IPS-15b (cell line): ENCODE measurements around the gene DRAP1.
"Not testable (repeated sequence)": the region's sequence is repeated elsewhere in the genome, so short reads cannot be mapped to it uniquely, and the experiment has no call there.

Source experiments
- H3K27me3 ChIP-seq: one replicate; pipeline ENCODE4 v1.6.1; 2013; ENCODE audit warnings: low read length; ENCODE audit not compliant: control insufficient read depth, insufficient read depth
- H3K36me3 ChIP-seq: one replicate; pipeline ENCODE4 v1.6.1; 2013; ENCODE audit warnings: low read length; ENCODE audit not compliant: control insufficient read depth, insufficient read depth
- H3K4me1 ChIP-seq: one replicate; pipeline ENCODE4 v1.6.1; 2013; ENCODE audit warnings: mild to moderate bottlenecking, low read length; ENCODE audit not compliant: control insufficient read depth, insufficient read depth
- H3K4me3 ChIP-seq: one replicate; pipeline ENCODE4 v1.5.1; 2013; ENCODE audit warnings: low read depth, low read length
- H3K9ac ChIP-seq: one replicate; pipeline ENCODE4 v1.6.1; 2013; ENCODE audit warnings: low read depth, mild to moderate bottlenecking, low read length
- H3K9me3 ChIP-seq: one replicate; pipeline ENCODE4 v1.6.1; 2013; ENCODE audit warnings: mild to moderate bottlenecking, low read length; ENCODE audit not compliant: control insufficient read depth, insufficient read depth

Gene DRAP1

DNA sequence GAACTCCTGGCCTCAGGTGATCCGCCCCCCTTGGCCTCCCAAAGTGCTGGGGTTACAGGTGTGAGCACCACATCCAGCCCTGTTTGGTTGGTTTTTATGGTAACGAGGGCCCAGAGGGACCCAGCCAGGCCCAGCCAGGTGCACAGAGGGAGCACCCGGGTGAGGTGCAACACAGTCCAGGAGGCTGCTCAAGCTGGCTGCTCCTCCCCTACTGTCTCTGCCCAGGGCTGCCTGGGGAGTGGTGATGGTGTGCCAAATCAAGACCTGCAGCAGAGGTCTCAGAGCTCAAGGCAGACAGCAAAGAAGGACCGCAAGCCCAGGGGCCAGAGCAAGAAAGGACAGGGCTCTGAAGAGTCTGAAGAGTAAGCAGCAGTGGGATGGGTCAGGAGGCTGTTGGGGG lies 27.4 kb downstream of the DRAP1 start:
- Histone ChIP-seq H3K4me1 (peaks cover 14% of the 10 kb centered on the region), H3K9me3 (no peaks in the 10 kb centered on the region), H3K27me3 (no peaks in the 10 kb centered on the region), H3K9ac (peak overlapping the region; percentile 4), H3K36me3 (no peaks in the 10 kb centered on the region), H3K4me3 (no peak overlapping the region)

DNA sequence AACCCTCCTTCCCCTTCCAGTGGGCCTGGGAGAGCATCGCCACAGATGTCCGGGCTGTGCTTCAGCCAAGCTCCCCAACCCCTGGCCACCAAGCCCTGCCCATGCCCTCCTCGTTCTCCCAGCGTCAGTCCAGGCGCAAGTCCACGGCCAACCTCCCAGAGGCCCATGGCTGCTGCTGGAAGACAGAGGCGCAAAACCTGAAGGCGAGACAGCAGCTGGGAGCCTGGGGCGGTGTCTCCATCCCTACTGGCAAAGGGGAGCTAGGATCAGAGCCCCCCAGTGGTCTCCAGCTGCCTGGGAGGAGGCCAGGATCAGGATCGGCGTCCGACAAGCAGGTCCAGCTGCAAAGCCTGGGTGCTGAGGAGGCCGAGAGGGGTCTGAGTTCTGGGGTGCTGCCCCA lies 27.9 kb downstream of the DRAP1 start:
- Histone ChIP-seq H3K9me3 (no peaks in the 10 kb centered on the region), H3K36me3 (no peaks in the 10 kb centered on the region), H3K27me3 (no peaks in the 10 kb centered on the region), H3K4me3 (no peak overlapping the region), H3K9ac (peak overlapping the region; percentile 4), H3K4me1 (peaks cover 14% of the 10 kb centered on the region)

DNA sequence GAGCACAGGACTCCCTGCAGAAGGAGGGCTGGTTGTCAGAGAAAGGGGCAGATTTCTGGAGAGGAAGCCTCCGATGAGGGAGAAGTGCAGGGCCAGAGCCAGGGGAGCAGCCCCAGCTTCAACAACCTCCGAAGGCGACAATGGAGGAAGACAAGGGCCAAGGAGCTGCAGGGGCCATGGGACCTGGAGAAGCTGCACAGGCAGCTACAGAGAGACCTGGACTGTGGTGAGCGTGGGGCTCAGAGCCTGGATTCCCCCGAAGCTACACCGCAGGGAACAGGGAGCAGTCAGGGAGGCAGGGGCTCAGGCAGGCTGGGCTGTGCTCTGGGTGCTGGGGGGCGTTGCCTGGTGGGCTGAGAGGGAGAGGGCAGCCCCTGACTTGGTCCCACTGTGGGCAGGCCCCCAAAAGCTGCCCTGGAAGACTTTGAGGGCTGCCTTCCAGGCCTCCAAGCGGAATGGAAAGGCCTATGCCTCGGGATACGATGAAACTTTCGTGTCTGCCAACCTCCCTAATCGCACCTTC lies 28.4 kb downstream of the DRAP1 start:
- peaks cover 14% of the 10 kb centered on the region for H3K4me1 ChIP-seq
- H3K9ac ChIP-seq: no peak overlapping the region
- no peak overlapping the region for H3K4me3 ChIP-seq
- no peaks in the 10 kb centered on the region for H3K27me3 ChIP-seq
- no peaks in the 10 kb centered on the region for H3K36me3 ChIP-seq
- H3K9me3 ChIP-seq: no peaks in the 10 kb centered on the region

DNA sequence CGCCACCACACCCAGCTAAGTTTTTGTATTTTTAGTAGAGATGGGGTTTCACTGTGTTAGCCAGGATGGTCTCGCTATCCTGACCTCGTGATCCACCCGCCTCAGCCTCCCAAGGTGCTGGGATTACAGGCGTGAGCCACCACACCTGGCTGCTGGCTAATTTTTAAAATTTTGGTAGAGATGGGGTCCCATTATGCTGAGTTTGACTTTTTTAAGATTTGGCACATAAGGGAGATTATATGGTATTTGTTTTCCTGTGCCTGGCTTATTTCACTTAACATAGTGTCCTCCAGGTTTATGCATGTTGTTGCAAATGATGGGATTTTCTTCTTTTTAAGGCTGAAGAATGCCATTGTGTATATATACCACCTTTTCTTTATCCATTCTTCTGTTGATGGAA lies 31.5 kb downstream of the DRAP1 start:
- H3K36me3 ChIP-seq, H3K4me3 ChIP-seq, H3K27me3 ChIP-seq, H3K4me1 ChIP-seq, H3K9ac ChIP-seq, H3K9me3 ChIP-seq: not testable (repeated sequence)

DNA sequence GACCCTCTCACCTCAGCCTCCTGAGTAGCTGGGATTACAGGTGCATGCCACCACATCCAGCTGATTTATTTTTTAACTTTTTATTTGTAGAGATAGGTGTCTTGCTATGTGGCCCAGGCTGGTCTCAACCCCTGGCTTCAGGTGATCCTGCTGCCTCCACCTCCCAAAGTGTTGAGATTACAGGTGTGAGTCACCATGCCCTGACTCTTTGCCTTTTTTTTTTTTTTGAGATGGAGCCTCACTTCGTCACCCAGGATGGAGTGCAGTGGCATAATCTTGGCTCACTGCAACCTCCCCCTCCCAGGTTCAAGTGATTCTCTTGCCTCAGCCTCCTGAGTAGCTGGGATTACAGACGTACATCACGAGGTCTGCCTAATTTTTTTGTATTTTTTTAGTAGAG lies 32.4 kb downstream of the DRAP1 start:
- H3K9ac ChIP-seq, H3K4me3 ChIP-seq, H3K4me1 ChIP-seq, H3K36me3 ChIP-seq, H3K9me3 ChIP-seq, H3K27me3 ChIP-seq: not testable (repeated sequence)

DNA sequence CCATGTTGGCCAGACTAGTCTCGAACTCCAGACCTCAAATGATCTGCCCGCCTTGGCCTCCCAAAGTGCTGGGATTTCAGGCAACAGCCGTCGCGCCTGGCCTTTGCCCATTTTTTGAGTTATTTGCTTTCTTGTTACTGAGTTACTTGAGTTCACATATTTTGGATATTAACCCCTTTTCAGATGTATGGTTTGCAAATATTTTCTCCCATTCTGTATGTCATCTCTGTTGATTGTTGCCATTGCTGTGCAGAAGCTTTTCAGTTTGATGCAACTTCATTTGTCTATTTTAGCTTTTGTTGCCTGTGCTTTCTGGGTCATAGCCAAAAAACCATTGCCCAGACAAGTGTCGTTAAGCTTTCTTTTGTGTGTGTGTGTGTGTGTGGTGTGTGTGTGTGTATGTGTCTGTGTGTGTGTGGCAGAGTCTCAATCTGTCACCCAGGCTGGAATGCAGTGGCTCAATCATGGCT lies 32.9 kb downstream of the DRAP1 start:
- H3K9me3 ChIP-seq: no peaks in the 10 kb centered on the region
- no peaks in the 10 kb centered on the region for H3K27me3 ChIP-seq
- no peaks in the 10 kb centered on the region for H3K36me3 ChIP-seq
- H3K9ac ChIP-seq: no peak overlapping the region
- no peak overlapping the region for H3K4me3 ChIP-seq
- no peaks in the 10 kb centered on the region for H3K4me1 ChIP-seq

DNA sequence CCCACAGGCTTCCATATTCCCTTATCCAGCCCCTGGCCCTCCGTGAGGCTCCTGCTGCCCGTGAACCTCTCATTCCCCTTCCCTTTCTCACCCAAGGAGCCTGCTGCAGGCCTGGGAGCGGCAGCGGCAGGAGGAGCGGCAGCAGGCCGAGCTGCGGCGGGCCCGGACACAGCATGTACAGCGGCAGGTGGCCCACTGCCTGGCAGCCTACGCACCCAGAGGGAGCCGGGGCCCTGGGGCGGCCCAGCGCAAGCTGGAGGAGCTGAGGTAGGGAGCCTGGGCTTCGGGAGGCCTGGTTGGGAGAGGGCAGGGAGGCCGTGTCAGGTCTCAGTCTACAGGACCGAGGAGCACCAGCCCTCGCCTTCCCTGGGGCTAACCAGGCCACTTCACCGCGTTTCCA lies 34.2 kb downstream of the DRAP1 start:
- H3K9ac ChIP-seq: no peak overlapping the region
- no peaks in the 10 kb centered on the region for H3K9me3 ChIP-seq
- no peak overlapping the region for H3K4me3 ChIP-seq
- no peaks in the 10 kb centered on the region for H3K4me1 ChIP-seq
- H3K36me3 ChIP-seq: no peaks in the 10 kb centered on the region
- no peaks in the 10 kb centered on the region for H3K27me3 ChIP-seq

DNA sequence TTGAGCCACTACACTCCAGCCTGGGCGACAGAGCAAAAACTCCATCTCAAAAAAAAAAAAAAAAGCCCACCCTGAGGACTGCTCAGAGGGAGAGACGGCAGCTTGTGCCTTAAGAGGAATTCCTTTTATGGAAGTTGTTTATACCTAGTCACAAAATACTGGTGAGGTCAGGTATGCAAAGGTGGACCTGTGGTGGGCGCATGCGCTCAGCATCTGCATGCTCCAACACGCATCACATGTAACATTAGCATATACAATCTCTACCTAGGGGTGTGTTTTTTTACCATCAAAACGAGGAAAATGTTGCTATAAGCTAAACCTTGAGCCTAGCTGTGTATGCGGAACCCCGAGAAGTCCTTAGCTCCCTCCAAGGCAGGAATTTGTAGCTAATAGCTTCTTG lies 35.5 kb downstream of the DRAP1 start:
- Histone ChIP-seq H3K4me1 (no peaks in the 10 kb centered on the region), H3K9me3 (no peaks in the 10 kb centered on the region), H3K36me3 (no peaks in the 10 kb centered on the region), H3K27me3 (no peaks in the 10 kb centered on the region), H3K9ac (no peak overlapping the region), H3K4me3 (no peak overlapping the region)

DNA sequence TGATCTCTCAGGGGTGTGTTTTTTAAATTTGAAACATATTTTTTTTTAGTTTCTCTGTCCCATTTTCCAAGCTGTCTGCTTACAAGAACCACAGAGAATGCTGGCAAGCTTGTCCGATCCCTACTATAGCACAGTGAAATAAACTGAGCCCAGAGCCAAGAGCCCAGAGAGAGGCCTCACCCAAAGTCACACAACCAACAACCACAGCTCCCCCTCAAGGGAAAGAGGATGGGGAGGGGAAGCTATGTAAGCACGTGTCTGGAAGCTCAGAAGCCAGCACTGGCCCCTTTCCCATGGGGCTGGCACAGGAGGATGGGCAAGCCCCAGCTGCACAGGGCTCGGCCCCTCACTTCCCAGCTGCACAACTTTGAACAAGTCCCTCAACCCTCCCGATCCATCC lies 39.1 kb downstream of the DRAP1 start:
- no peak overlapping the region for H3K4me3 ChIP-seq
- H3K9ac ChIP-seq: no peak overlapping the region
- no peaks in the 10 kb centered on the region for H3K9me3 ChIP-seq
- H3K36me3 ChIP-seq: no peaks in the 10 kb centered on the region
- H3K4me1 ChIP-seq: peaks cover 3% of the 10 kb centered on the region
- no peaks in the 10 kb centered on the region for H3K27me3 ChIP-seq

DNA sequence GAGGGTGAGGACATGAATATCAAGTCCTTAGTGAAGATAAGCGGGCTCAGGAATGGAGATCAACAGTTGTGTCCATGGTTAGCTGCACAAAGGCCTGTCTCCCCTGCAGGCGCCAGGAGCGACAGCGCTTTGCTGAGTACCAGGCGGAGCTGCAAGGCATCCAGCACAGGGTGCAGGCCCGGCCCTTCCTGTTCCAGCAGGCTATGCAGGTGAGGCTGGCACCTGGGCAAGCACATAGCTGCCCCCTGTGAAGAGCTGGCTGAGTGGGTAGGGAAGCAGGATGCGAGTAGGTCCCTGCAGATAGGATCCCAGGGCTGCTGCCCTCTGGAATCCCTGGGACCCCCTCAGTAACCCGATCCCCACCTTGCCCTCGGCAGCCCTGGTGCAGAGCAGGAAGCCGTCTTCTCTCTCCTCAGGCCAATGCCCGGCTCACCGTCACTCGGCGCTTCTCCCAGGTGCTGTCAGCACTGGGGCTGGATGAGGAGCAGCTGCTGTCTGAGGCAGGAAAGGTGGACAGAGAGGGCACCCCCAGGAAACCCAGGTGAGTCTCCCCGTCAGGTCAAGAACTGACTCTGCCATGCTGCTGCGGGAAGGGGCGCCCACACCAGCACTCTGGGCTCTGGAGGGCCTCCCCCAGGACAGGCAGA lies 39.7 kb downstream of the DRAP1 start:
- H3K27me3 ChIP-seq: no peaks in the 10 kb centered on the region
- H3K4me3 ChIP-seq: no peak overlapping the region
- H3K36me3 ChIP-seq: peaks cover 2% of the 10 kb centered on the region
- H3K4me1 ChIP-seq: peaks cover 3% of the 10 kb centered on the region
- H3K9me3 ChIP-seq: no peaks in the 10 kb centered on the region
- H3K9ac ChIP-seq: no peak overlapping the region

DNA sequence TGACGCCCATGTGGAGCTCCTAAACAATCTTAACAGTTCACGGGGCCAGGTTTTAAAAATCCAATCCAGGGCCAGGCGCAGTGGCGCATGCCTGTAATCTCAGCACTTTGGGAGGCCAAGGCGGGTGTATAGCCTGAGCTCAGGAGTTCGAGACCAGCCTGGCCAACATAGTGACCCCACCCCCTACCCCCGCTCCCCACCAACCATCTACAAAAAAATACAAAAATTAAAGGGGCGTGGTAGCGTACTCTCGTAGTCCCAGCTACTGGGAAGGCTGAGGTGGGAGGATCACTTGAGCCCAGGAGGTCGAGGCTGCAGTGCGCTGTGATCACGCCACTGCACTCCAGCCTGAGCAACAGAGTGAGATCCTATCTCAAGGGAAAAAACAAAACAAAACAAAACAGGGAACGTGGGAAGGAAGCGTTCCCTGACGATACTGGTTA lies 41.6 kb downstream of the DRAP1 start:
- no peaks in the 10 kb centered on the region for H3K9me3 ChIP-seq
- peaks cover 19% of the 10 kb centered on the region for H3K36me3 ChIP-seq
- H3K4me1 ChIP-seq: peaks cover 3% of the 10 kb centered on the region
- peak overlapping the region; percentile 94 for H3K9ac ChIP-seq
- H3K27me3 ChIP-seq: no peaks in the 10 kb centered on the region
- H3K4me3 ChIP-seq: peak overlapping the region; percentile 99

DNA sequence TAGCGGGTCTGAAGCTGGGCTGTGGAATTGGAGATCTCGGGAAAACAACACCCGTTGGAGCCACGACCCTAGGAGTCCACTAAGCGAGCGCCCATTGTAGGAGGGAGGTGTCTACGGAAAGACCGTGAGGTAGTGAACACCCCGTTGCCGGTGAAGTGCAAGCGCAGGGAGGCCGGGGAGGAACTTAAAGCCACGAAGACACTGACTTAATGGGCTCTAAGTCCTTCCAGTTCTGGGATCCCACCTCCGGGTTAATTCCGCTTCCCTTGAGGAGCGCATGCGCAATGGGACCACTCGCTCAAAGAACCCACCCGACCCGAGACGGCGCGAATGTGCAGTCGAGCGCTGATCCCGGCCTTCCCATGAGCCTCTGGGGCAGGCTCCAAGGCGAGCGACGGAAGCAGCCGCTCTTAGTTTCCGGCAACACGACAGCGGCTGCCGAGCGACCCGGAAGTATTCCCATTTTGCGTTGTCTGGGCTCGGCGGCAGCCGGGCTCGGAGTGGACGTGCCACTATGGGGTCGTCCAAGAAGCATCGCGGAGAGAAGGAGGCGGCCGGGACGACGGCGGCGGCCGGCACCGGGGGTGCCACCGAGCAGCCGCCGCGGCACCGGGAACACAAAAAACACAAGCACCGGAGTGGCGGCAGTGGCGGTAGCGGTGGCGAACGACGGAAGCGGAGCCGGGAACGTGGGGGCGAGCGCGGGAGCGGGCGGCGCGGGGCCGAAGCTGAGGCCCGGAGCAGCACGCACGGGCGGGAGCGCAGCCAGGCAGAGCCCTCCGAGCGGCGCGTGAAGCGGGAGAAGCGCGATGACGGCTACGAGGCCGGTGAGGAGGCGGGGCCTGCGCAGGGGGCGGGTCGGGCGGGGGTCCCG lies 42.3 kb downstream of the DRAP1 start, which contains the start of gene SART1:
Gene SART1 (plus strand): TSS at position 468 of the 874 bp plus-strand sequence. CDS start 47 bp downstream, at position 515.
- Histone ChIP-seq H3K4me3 (peak within 1 kb of the TSS; percentile 99), H3K36me3 (peaks cover 26% of the 10 kb centered on the region), H3K9ac (peak within 1 kb of the TSS; percentile 94), H3K4me1 (peaks cover 3% of the 10 kb centered on the region), H3K9me3 (no peaks in the 10 kb centered on the region), H3K27me3 (no peaks in the 10 kb centered on the region)
